HCT116 (cell line): ENCODE results near the gene UPF1. TPM values are rescaled to one million over a fixed set of nuclear protein-coding genes. Genes with fewer than 3 reads are reported as not detected.

Source experiments
- ATAC-seq: fragments of 200-7000 bp; cut with Tn5 transposase; 2 replicates; pipeline ENCODE4 v1.9.1; 2020; ENCODE audit warnings: mild to moderate bottlenecking, moderate library complexity
- BruUV-seq: library from RNA; stranded (reverse); fragments of 400-500 nt; replicated peaks from 2 replicates; lab custom pipeline; 2021; lab: Mats Ljungman, UMichigan
- CTCF ChIA-PET: fragments of 300-600 bp; sonication (Branson Sonifier 250); formaldehyde crosslinking; loops from one replicate; lab custom pipeline; 2021; ENCODE audit warnings: antibody characterized with exemption; lab: Charles Lee
- POLR2A ChIA-PET: fragments of 300-600, 350-600 bp; sonication (Branson Sonifier 250); formaldehyde crosslinking; loops from one replicate; lab custom pipeline; 2021; ENCODE audit warnings: antibody characterized with exemption; lab: Charles Lee
- RAD21 ChIA-PET, 2 experiments: fragments of 300-600 bp; sonication (Branson Sonifier 250); formaldehyde crosslinking; loops; one replicate each; lab custom pipeline; 2023; ENCODE audit warnings: low total read pairs in 2 of 2; ENCODE audit not compliant: uncharacterized antibody in 2 of 2, unreplicated experiment in 2 of 2, low non-redundant PET in 1 of 2; lab: Charles Lee
- DNase-seq: peaks from one replicate; pipeline ENCODE4 v3.0.0-alpha.2; 2010; ENCODE audit warnings: low read depth, low spot score
- H2AFZ ChIP-seq: fragments of 200-600 bp; shearing (Covaris generic), sonication (generic); 2 replicates; pipeline ENCODE4 v1.6.1; 2017; ENCODE audit warnings: low read depth, mixed run types, mixed read lengths, antibody characterized with exemption, low read length; ENCODE audit not compliant: poor library complexity, severe bottlenecking
- H3K27ac ChIP-seq: 2 replicates; pipeline ENCODE4 v1.5.1; 2012; ENCODE audit warnings: low read depth, low read length
- H3K27me3 ChIP-seq: fragments of 200-600 bp; sonication (generic); 2 replicates; pipeline ENCODE4 v1.6.1; 2016; ENCODE audit warnings: mixed run types, low read length, mixed read lengths; ENCODE audit not compliant: insufficient read depth
- H3K36me3 ChIP-seq, 2 experiments: fragments of 200-500 bp in 1 of 2; fragments of 200-600 bp in 1 of 2; sonication (Bioruptor generic) in 1 of 2; sonication (generic) in 1 of 2; 2 replicates each; pipeline versions ENCODE4 v1.5.1 to v1.6.1; 2014 to 2016; ENCODE audit warnings: low read length in 2 of 2, inconsistent platforms in 1 of 2, mixed read lengths in 1 of 2, mixed run types in 1 of 2; ENCODE audit not compliant: insufficient read depth in 2 of 2, control insufficient read depth in 1 of 2
- H3K4me1 ChIP-seq, 2 experiments: fragments of 200-600 bp in 1 of 2; sonication (generic) in 1 of 2; 2 replicates each; pipeline versions ENCODE4 v1.5.1 to v1.6.1; 2012 to 2017; ENCODE audit warnings: low read length in 2 of 2, inconsistent platforms in 1 of 2, mild to moderate bottlenecking in 1 of 2, mixed read lengths in 1 of 2, mixed run types in 1 of 2, moderate library complexity in 1 of 2; ENCODE audit not compliant: insufficient read depth in 2 of 2, control insufficient read depth in 1 of 2
- H3K4me2 ChIP-seq: fragments of 200-600 bp; sonication (generic); 2 replicates; pipeline ENCODE4 v1.6.1; 2017; ENCODE audit warnings: mixed run types, low read length, mixed read lengths
- H3K4me3 ChIP-seq, 2 experiments: fragments of 200-600 bp in 1 of 2; sonication (generic) in 1 of 2; replicated peaks in 1 of 2; 2 replicates each; pipeline ENCODE4 v1.5.1; 2011 to 2016; ENCODE audit warnings: low read length in 2 of 2, control low read depth in 1 of 2, low read depth in 1 of 2, mild to moderate bottlenecking in 1 of 2, mixed read lengths in 1 of 2, mixed run types in 1 of 2
- H3K79me2 ChIP-seq: fragments of 200-600 bp; sonication (generic); 2 replicates; pipeline ENCODE4 v1.6.1; 2017; ENCODE audit warnings: mild to moderate bottlenecking, mixed run types, low read length, moderate library complexity, mixed read lengths; ENCODE audit not compliant: insufficient read depth
- H3K9ac ChIP-seq: fragments of 200-600 bp; sonication (generic); 2 replicates; pipeline ENCODE4 v1.6.1; 2016; ENCODE audit warnings: low read length, mixed read lengths
- H3K9me2 ChIP-seq: fragments of 200-600 bp; sonication (generic), shearing (Covaris generic); 2 replicates; pipeline ENCODE4 v1.6.1; 2017; ENCODE audit warnings: mixed run types, mild to moderate bottlenecking, moderate library complexity; ENCODE audit not compliant: insufficient read depth
- H3K9me3 ChIP-seq, 2 experiments: fragments of 200-500 bp in 1 of 2; fragments of 200-600 bp in 1 of 2; sonication (Bioruptor generic) in 1 of 2; sonication (generic) in 1 of 2; 2 replicates each; pipeline ENCODE4 v1.6.1; 2014 to 2017; ENCODE audit warnings: low read length in 2 of 2, mixed read lengths in 2 of 2, inconsistent platforms in 1 of 2, low read depth in 1 of 2, mild to moderate bottlenecking in 1 of 2, mixed run types in 1 of 2, moderate library complexity in 1 of 2; ENCODE audit not compliant: control insufficient read depth in 1 of 2, insufficient read depth in 1 of 2
- H4K20me1 ChIP-seq: fragments of 200-600 bp; sonication (generic), shearing (Covaris generic); 2 replicates; pipeline ENCODE4 v1.6.1; 2017; ENCODE audit warnings: mixed run types, mild to moderate bottlenecking, moderate library complexity; ENCODE audit not compliant: insufficient read depth
- CBX3 ChIP-seq: IDR thresholded peaks from 2 replicates; pipeline ENCODE4 v1.6.1; 2012; ENCODE audit warnings: low read depth
- CEBPB ChIP-seq: IDR thresholded peaks from 2 replicates; pipeline ENCODE4 v1.6.1; 2012; ENCODE audit warnings: low read depth
- EGR1 ChIP-seq: IDR thresholded peaks from 2 replicates; pipeline ENCODE4 v1.6.1; 2012; ENCODE audit warnings: low read depth
- ELF1 ChIP-seq: IDR thresholded peaks from 2 replicates; pipeline ENCODE4 v1.6.1; 2012; ENCODE audit warnings: low read depth, borderline replicate concordance
- EZH2 ChIP-seq: fragments of 200-600 bp; sonication (generic); IDR thresholded peaks from 2 replicates; pipeline ENCODE4 v1.6.1; 2017; ENCODE audit warnings: antibody characterized with exemption, mixed run types
- FOSL1 ChIP-seq: IDR thresholded peaks from 2 replicates; pipeline ENCODE4 v1.6.1; 2012; ENCODE audit warnings: low read depth
- JUND ChIP-seq: IDR thresholded peaks from 2 replicates; pipeline ENCODE4 v1.6.1; 2012
- POLR2A ChIP-seq: IDR thresholded peaks from 2 replicates; pipeline ENCODE4 v1.7.0; 2011; ENCODE audit warnings: borderline replicate concordance; ENCODE audit not compliant: insufficient read depth, insufficient read length; ENCODE audit errors: extremely low read depth
- POLR2AphosphoS5 ChIP-seq: IDR thresholded peaks from 2 replicates; pipeline ENCODE4 v1.6.1; 2011; ENCODE audit warnings: mild to moderate bottlenecking, low read depth, low read length, moderate library complexity
- RAD21 ChIP-seq: IDR thresholded peaks from 2 replicates; pipeline ENCODE4 v1.6.1; 2012; ENCODE audit warnings: low read depth, mild to moderate bottlenecking
- REST ChIP-seq: IDR thresholded peaks from 2 replicates; pipeline ENCODE4 v1.6.1; 2012; ENCODE audit warnings: low read depth
- SIN3A ChIP-seq: IDR thresholded peaks from 2 replicates; pipeline ENCODE4 v1.6.1; 2012; ENCODE audit warnings: low read depth
- SP1 ChIP-seq: IDR thresholded peaks from 2 replicates; pipeline ENCODE4 v1.6.1; 2012; ENCODE audit warnings: low read depth
- SRF ChIP-seq: IDR thresholded peaks from 2 replicates; pipeline ENCODE4 v1.6.1; 2012; ENCODE audit warnings: low read depth
- YY1 ChIP-seq: IDR thresholded peaks from 2 replicates; pipeline ENCODE4 v1.6.1; 2011; ENCODE audit warnings: low read length, low read depth, moderate library complexity, mild to moderate bottlenecking; ENCODE audit not compliant: insufficient replicate concordance; ENCODE audit errors: extremely low read depth
- ZFX ChIP-seq: fragments of 450-650 bp; IDR thresholded peaks from 2 replicates; pipeline ENCODE4 v1.6.1; 2017
- ZNF274 ChIP-seq: fragments of 200-500 bp; sonication (Bioruptor generic); IDR thresholded peaks from 2 replicates; pipeline ENCODE4 v1.6.1; 2014; ENCODE audit warnings: mild to moderate bottlenecking, low read depth, low read length, inconsistent platforms
- intact Hi-C: fragments of 100-400 bp; cut with micrococcal nuclease; formaldehyde crosslinking; loops from 2 replicates; pipeline ENCODE4 v1.10.0; 2022
- total RNA-seq: library from RNA; stranded (reverse); gene quantifications from one replicate; pipeline ENCODE4 v1.2.1, GENCODE V29; 2021; ENCODE audit not compliant: unreplicated experiment
- TF ChIP-seq, protein P1 (sequence below): IDR thresholded peaks from 2 replicates; pipeline ENCODE4 v1.6.1; 2011; ENCODE audit warnings: mild to moderate bottlenecking, low read length, moderate library complexity; ENCODE audit not compliant: insufficient replicate concordance; ENCODE audit errors: extremely low read depth
- TF ChIP-seq, protein P2 (sequence below), 3 experiments: fragments of 200-600 bp in 1 of 3; sonication (generic) in 1 of 3; IDR thresholded peaks in 2 of 3; conservative IDR thresholded peaks in 1 of 3; 2 replicates each; pipeline ENCODE4 v1.5.1; 2012 to 2017; ENCODE audit warnings: low read depth in 2 of 3, low read length in 2 of 3, antibody characterized with exemption in 1 of 3, borderline replicate concordance in 1 of 3, control low read depth in 1 of 3, mild to moderate bottlenecking in 1 of 3, mixed read lengths in 1 of 3, mixed run types in 1 of 3, moderate library complexity in 1 of 3; ENCODE audit not compliant: insufficient read depth in 1 of 3

UPF1 gene
- total RNA-seq, 1 experiment from 2014 or later: 78.5 TPM

- H2AFZ ChIP-seq: no peak overlapping the region
- H4K20me1 ChIP-seq: no peaks in the 10 kb centered on the region
- ChIA-PET CTCF (no interaction called here), RAD21 (no interaction called here), POLR2A (no interaction called here)
- no peak overlapping the region for H3K9ac ChIP-seq
- peaks cover 0 to 9% of the 10 kb centered on the region in 2 experiments; a peak in 3 of 4 replicates for H3K36me3 ChIP-seq
- H3K9me2 ChIP-seq: no peaks in the 10 kb centered on the region
- BruUV-seq: no TSS peak
- no peaks in the 10 kb centered on the region for H3K4me1 ChIP-seq
- no peak for ATAC-seq
- intact Hi-C loops: no loop called here
- no peak overlapping the region for H3K27ac ChIP-seq
- H3K79me2 ChIP-seq: no peaks in the 10 kb centered on the region
- no peak overlapping the region for H3K4me2 ChIP-seq
- no peak for DNase-seq
- no peaks in the 10 kb centered on the region for H3K9me3 ChIP-seq
- TF ChIP-seq EGR1: no peak
- no peak for TF ChIP-seq CEBPB
- TF ChIP-seq POLR2A: no peak
- TF ChIP-seq, protein P1, sequence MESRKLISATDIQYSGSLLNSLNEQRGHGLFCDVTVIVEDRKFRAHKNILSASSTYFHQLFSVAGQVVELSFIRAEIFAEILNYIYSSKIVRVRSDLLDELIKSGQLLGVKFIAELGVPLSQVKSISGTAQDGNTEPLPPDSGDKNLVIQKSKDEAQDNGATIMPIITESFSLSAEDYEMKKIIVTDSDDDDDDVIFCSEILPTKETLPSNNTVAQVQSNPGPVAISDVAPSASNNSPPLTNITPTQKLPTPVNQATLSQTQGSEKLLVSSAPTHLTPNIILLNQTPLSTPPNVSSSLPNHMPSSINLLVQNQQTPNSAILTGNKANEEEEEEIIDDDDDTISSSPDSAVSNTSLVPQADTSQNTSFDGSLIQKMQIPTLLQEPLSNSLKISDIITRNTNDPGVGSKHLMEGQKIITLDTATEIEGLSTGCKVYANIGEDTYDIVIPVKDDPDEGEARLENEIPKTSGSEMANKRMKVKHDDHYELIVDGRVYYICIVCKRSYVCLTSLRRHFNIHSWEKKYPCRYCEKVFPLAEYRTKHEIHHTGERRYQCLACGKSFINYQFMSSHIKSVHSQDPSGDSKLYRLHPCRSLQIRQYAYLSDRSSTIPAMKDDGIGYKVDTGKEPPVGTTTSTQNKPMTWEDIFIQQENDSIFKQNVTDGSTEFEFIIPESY: no peak
- TF ChIP-seq, protein P2, sequence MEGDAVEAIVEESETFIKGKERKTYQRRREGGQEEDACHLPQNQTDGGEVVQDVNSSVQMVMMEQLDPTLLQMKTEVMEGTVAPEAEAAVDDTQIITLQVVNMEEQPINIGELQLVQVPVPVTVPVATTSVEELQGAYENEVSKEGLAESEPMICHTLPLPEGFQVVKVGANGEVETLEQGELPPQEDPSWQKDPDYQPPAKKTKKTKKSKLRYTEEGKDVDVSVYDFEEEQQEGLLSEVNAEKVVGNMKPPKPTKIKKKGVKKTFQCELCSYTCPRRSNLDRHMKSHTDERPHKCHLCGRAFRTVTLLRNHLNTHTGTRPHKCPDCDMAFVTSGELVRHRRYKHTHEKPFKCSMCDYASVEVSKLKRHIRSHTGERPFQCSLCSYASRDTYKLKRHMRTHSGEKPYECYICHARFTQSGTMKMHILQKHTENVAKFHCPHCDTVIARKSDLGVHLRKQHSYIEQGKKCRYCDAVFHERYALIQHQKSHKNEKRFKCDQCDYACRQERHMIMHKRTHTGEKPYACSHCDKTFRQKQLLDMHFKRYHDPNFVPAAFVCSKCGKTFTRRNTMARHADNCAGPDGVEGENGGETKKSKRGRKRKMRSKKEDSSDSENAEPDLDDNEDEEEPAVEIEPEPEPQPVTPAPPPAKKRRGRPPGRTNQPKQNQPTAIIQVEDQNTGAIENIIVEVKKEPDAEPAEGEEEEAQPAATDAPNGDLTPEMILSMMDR (IDR thresholded peaks at IDR 0.05 in 2 of 3, conservative IDR thresholded peaks at IDR 0.05 in 1 of 3; ENCODE audit: borderline replicate concordance in 1 of 3, insufficient read depth in 1 of 3, low read depth in 2 of 3, low read length in 2 of 3): no peak
- no peak for TF ChIP-seq ZFX
- TF ChIP-seq POLR2AphosphoS5: no peak
- TF ChIP-seq SIN3A: no peak
- TF ChIP-seq JUND: no peak
- TF ChIP-seq FOSL1: no peak
- TF ChIP-seq REST: no peak
- no peak for TF ChIP-seq ELF1
- no peak for TF ChIP-seq YY1
- TF ChIP-seq SRF: no peak
- no peak for TF ChIP-seq RAD21
- no peak for TF ChIP-seq SP1
- TF ChIP-seq CBX3: no peak
- no peak for TF ChIP-seq EZH2
- TF ChIP-seq ZNF274: no peak
- no peak overlapping the region for H3K4me3 ChIP-seq
- no peaks in the 10 kb centered on the region for H3K27me3 ChIP-seq
Observed at GRCh38 chr19:18904334-18905057, 72.7 kb downstream of the UPF1 start.
